SK-N-SH treated with all-trans-retinoic acid at 6 μM for 48 hours (cell line): ENCODE results near the gene FTO.

ENCODE experiments used
- TCF4 ChIP-seq: fragments of 250-450 bp; sonication (Bioruptor Pico); IDR thresholded peaks from 2 replicates; pipeline ENCODE4 v1.8.0; 2021; ENCODE audit warnings: mild to moderate bottlenecking, moderate library complexity, borderline replicate concordance
- TF ChIP-seq, protein P1 (sequence below): fragments of 250-450 bp; sonication (Bioruptor Pico); IDR thresholded peaks from 2 replicates; pipeline ENCODE4 v1.5.1; 2020; ENCODE audit warnings: low read depth, mild to moderate bottlenecking, moderate library complexity

DNA sequence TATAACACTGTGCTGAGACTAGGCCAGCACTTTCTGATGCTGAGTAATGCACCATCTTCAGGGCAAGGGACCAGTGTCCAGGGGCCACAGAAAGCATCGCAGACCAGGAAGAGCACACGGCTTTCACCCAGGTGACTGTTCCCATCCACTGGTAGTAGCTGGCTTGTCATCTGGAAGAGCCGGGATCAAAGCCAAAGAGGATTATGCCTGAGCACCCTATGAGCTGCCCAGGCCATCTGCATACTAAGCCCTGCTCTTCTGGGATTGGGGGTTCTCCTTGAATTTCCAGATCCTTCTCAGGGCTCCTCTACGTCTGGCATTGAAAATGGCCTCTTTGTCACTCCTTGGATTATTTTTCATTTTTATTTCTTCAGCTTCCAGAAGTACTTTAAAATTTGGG, 441.9 kb downstream of the FTO start:
- no peak for TF ChIP-seq TCF4 (CRISPR knock-in tag)
- TF ChIP-seq, protein P1, sequence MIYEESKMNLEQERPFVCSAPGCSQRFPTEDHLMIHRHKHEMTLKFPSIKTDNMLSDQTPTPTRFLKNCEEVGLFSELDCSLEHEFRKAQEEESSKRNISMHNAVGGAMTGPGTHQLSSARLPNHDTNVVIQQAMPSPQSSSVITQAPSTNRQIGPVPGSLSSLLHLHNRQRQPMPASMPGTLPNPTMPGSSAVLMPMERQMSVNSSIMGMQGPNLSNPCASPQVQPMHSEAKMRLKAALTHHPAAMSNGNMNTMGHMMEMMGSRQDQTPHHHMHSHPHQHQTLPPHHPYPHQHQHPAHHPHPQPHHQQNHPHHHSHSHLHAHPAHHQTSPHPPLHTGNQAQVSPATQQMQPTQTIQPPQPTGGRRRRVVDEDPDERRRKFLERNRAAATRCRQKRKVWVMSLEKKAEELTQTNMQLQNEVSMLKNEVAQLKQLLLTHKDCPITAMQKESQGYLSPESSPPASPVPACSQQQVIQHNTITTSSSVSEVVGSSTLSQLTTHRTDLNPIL (CRISPR knock-in tag) = no peak
